HepG2 (cell line): ENCODE data around the gene LTA. TPM values are rescaled to one million over a fixed set of nuclear protein-coding genes. Genes with fewer than 3 reads are reported as not detected.

Experiments
- BRF2 ChIP-seq: sonication (generic); formaldehyde crosslinking; IDR thresholded peaks from 2 replicates; pipeline ENCODE4 v1.8.1; 2022; ENCODE audit warnings: mild to moderate bottlenecking, missing genetic modification reagents
- FOXP1 ChIP-seq, 2 experiments: fragments of 450-650 bp in 1 of 2; IDR thresholded peaks; 2 replicates each; pipeline ENCODE4 v1.6.1; 2017 to 2018; ENCODE audit warnings: antibody characterized with exemption in 1 of 2
- HMG20B ChIP-seq: conservative IDR thresholded peaks from 2 replicates; pipeline ENCODE4 v1.6.1; 2016; ENCODE audit warnings: missing genetic modification reagents, missing compliant biosample characterization
- HMGXB3 ChIP-seq: sonication (generic); formaldehyde crosslinking; IDR thresholded peaks from 2 replicates; pipeline ENCODE4 v1.4.0; 2020; ENCODE audit warnings: missing genetic modification reagents, borderline replicate concordance
- ISX ChIP-seq: sonication (generic); formaldehyde crosslinking; conservative IDR thresholded peaks from 2 replicates; pipeline ENCODE4 v1.5.0; 2020; ENCODE audit warnings: missing genetic modification reagents
- MIER3 ChIP-seq: IDR thresholded peaks from 2 replicates; pipeline ENCODE4 v1.6.1; 2016; ENCODE audit warnings: missing compliant biosample characterization, borderline replicate concordance
- PBX2 ChIP-seq: IDR thresholded peaks from 2 replicates; pipeline ENCODE4 v1.6.1; 2016; ENCODE audit warnings: control low read depth
- PLSCR1 ChIP-seq: sonication (generic); formaldehyde crosslinking; IDR thresholded peaks from 2 replicates; pipeline ENCODE4 v1.5.0; 2020; ENCODE audit warnings: missing genetic modification reagents, mild to moderate bottlenecking, borderline replicate concordance
- RNF219 ChIP-seq: sonication (generic); formaldehyde crosslinking; IDR thresholded peaks from 2 replicates; pipeline ENCODE4 v1.5.0; 2020; ENCODE audit warnings: mild to moderate bottlenecking, missing genetic modification reagents
- TSC22D2 ChIP-seq: sonication (generic); formaldehyde crosslinking; IDR thresholded peaks from 2 replicates; pipeline ENCODE4 v1.5.1; 2020; ENCODE audit warnings: missing genetic modification reagents, mild to moderate bottlenecking, borderline replicate concordance
- XBP1 ChIP-seq: sonication (generic); formaldehyde crosslinking; IDR thresholded peaks from 2 replicates; pipeline ENCODE4 v1.5.0; 2020; ENCODE audit warnings: missing genetic modification reagents
- ZNF232 ChIP-seq: sonication (generic); formaldehyde crosslinking; IDR thresholded peaks from 2 replicates; pipeline ENCODE4 v1.4.0; 2020; ENCODE audit warnings: missing genetic modification reagents, borderline replicate concordance
- ZNF362 ChIP-seq: sonication (generic); formaldehyde crosslinking; IDR thresholded peaks from 2 replicates; pipeline ENCODE4 v1.4.0; 2020; ENCODE audit warnings: missing genetic modification reagents, mild to moderate bottlenecking, borderline replicate concordance
- ZNF546 ChIP-seq: sonication (generic); formaldehyde crosslinking; conservative IDR thresholded peaks from 2 replicates; pipeline ENCODE4 v1.8.1; 2023; ENCODE audit warnings: mild to moderate bottlenecking, missing genetic modification reagents
- ZNF883 ChIP-seq: sonication (generic); formaldehyde crosslinking; IDR thresholded peaks from 2 replicates; pipeline ENCODE4 v1.5.1; 2020; ENCODE audit warnings: mild to moderate bottlenecking, missing genetic modification reagents; ENCODE audit errors: not compliant biosample characterization
- ZSCAN21 ChIP-seq: sonication (generic); formaldehyde crosslinking; IDR thresholded peaks from 2 replicates; pipeline ENCODE4 v1.8.0; 2022; ENCODE audit warnings: mild to moderate bottlenecking, missing genetic modification reagents, moderate library complexity, borderline replicate concordance
- polyA plus RNA-seq, 8 experiments: library from polyadenylated mRNA; depleted of rRNA in 3 of 8; stranded (reverse) in 7 of 8; unstranded in 1 of 8; fragments of >200 nt; fragmentation: Illumina TruSeq in 4 of 8; extraction: Trizol in 4 of 8; gene quantifications; 2 replicates each; pipeline versions ENCODE4 v1.2.1 to v1.2.3, GENCODE V29; 2011 to 2016; ENCODE audit warnings: low read depth in 4 of 8, missing spikeins in 1 of 8, mixed read lengths in 1 of 8; ENCODE audit not compliant: insufficient read depth in 1 of 8
- total RNA-seq, 5 experiments: library from RNA; depleted of rRNA; stranded (reverse); fragments of >200 nt; fragmentation: Illumina TruSeq; extraction: Trizol; gene quantifications; 2 replicates each; pipeline ENCODE4 v1.2.3, GENCODE V29; 2016; ENCODE audit warnings: low read depth in 1 of 5

LTA gene
- total and polyA plus RNA-seq, 2 of the 13 experiments (the other 11 are each of a cell fraction or from before 2014, with no cell fraction given) = 0.09 TPM; not detected in 1

GRCh38 chr6:31620586-31621319 lies 48.7 kb downstream of the LTA start, which contains the start of gene PRRC2A (continued):
- TF ChIP-seq ZNF232 (CRISPR knock-in tag) = peak; percentile 71; the same call in 1 of the 2 replicates
- 0 out of 2 replicates have a peak, but pooled peaks have one; percentile 48 for TF ChIP-seq HMG20B (CRISPR knock-in tag)
- no peak for TF ChIP-seq ZNF546 (CRISPR knock-in tag)
- TF ChIP-seq PBX2 (CRISPR knock-in tag) = no peak
- 0 out of 2 replicates have a peak, but pooled peaks have one; percentile 8 for TF ChIP-seq RNF219 (CRISPR knock-in tag)
- peak; percentile 2; the same call in 1 of the 2 replicates for TF ChIP-seq BRF2 (CRISPR knock-in tag)
- TF ChIP-seq ZNF883 = no peak
- no peak for TF ChIP-seq ZNF362 (CRISPR knock-in tag)
- no peak for TF ChIP-seq ISX (CRISPR knock-in tag)
- no peak; the same call in 1 of the 2 replicates for TF ChIP-seq ZSCAN21 (CRISPR knock-in tag)
- no peak for TF ChIP-seq FOXP1 (IDR thresholded peaks at IDR 0.05)
- TF ChIP-seq FOXP1 (CRISPR knock-in tag; IDR thresholded peaks at IDR 0.05) = no peak
- no peak for TF ChIP-seq MIER3 (CRISPR knock-in tag)
- no peak; the same call in 1 of the 2 replicates for TF ChIP-seq TSC22D2
- TF ChIP-seq PLSCR1 = peak; percentile 85; the same call in 1 of the 2 replicates
- TF ChIP-seq HMGXB3 (CRISPR knock-in tag) = no peak; the same call in 1 of the 2 replicates
- 0 out of 2 replicates have a peak, but pooled peaks have one; percentile 29 for TF ChIP-seq XBP1 (CRISPR knock-in tag)
